A673 (cell line): ENCODE data around the gene SLC6A9. TPM values are rescaled to one million over a fixed set of nuclear protein-coding genes. Genes with fewer than 3 reads are reported as not detected.

Experiments
- BruUV-seq: library from RNA; stranded (reverse); fragments of 400-500 nt; replicated peaks from 2 replicates; lab custom pipeline; 2021; lab: Mats Ljungman, UMichigan
- CTCF ChIA-PET: fragments of 300-600 bp; sonication (Branson Sonifier 250); formaldehyde crosslinking; loops from one replicate; lab custom pipeline; 2022; ENCODE audit warnings: antibody characterized with exemption; lab: Charles Lee
- POLR2A ChIA-PET: fragments of 300-600 bp; sonication (Branson Sonifier 250); formaldehyde crosslinking; loops from one replicate; lab custom pipeline; 2022; ENCODE audit warnings: antibody characterized with exemption; ENCODE audit not compliant: low non-redundant PET; lab: Charles Lee
- DNase-seq: peaks from one replicate; pipeline ENCODE4 v3.0.0-alpha.2; 2015; ENCODE audit warnings: low spot score
- H3K27ac ChIP-seq: fragments of 200-600 bp; sonication (generic); 2 replicates; pipeline ENCODE4 v1.5.1; 2016; ENCODE audit warnings: mixed run types, low read depth, mild to moderate bottlenecking, mixed read lengths, antibody characterized with exemption, low read length; ENCODE audit not compliant: poor library complexity, severe bottlenecking
- H3K27me3 ChIP-seq: fragments of 200-600 bp; sonication (generic); replicated peaks from 2 replicates; pipeline ENCODE4 v1.6.1; 2017; ENCODE audit warnings: mixed run types, low read depth, mild to moderate bottlenecking, mixed read lengths, antibody characterized with exemption, low read length; ENCODE audit not compliant: insufficient read depth, poor library complexity
- H3K36me3 ChIP-seq: fragments of 200-600 bp; sonication (generic); 2 replicates; pipeline ENCODE4 v1.6.1; 2016; ENCODE audit warnings: mixed run types, mild to moderate bottlenecking, mixed read lengths, antibody characterized with exemption, low read length; ENCODE audit not compliant: insufficient read depth, poor library complexity, severe bottlenecking
- H3K4me1 ChIP-seq: fragments of 200-600 bp; sonication (generic); 2 replicates; pipeline ENCODE4 v1.6.1; 2017; ENCODE audit warnings: mixed run types, mild to moderate bottlenecking, mixed read lengths, antibody characterized with exemption, low read length; ENCODE audit not compliant: insufficient read depth, poor library complexity, severe bottlenecking
- H3K4me3 ChIP-seq: fragments of 200-600 bp; sonication (generic); 2 replicates; pipeline ENCODE4 v1.5.1; 2016; ENCODE audit warnings: low read depth, mixed run types, mild to moderate bottlenecking, mixed read lengths, low read length; ENCODE audit not compliant: poor library complexity, severe bottlenecking
- H3K9me3 ChIP-seq: fragments of 200-600 bp; sonication (generic); 2 replicates; pipeline ENCODE4 v1.6.1; 2016; ENCODE audit warnings: mixed run types, low read depth, mild to moderate bottlenecking, mixed read lengths, antibody characterized with exemption, low read length; ENCODE audit not compliant: poor library complexity, severe bottlenecking
- EZH2 ChIP-seq: fragments of 200-600 bp; sonication (generic); IDR thresholded peaks from 2 replicates; pipeline ENCODE4 v1.6.1; 2017; ENCODE audit warnings: borderline replicate concordance, low read depth, mild to moderate bottlenecking, mixed read lengths, antibody characterized with exemption, low read length; ENCODE audit not compliant: poor library complexity, severe bottlenecking
- intact Hi-C: fragments of 100-400 bp; cut with micrococcal nuclease; formaldehyde crosslinking; loops from one replicate; pipeline ENCODE4 v1.10.0; 2022; ENCODE audit not compliant: unreplicated experiment
- total RNA-seq: library from RNA; stranded (reverse); gene quantifications from 2 replicates; pipeline ENCODE4 v1.2.3, GENCODE V29; 2021
- TF ChIP-seq, protein P1 (sequence below): fragments of 300-800, 200-600 bp; sonication (generic); conservative IDR thresholded peaks from 2 replicates; pipeline ENCODE4 v1.5.1; 2017; ENCODE audit warnings: low read depth, mild to moderate bottlenecking, antibody characterized with exemption, low read length, moderate library complexity, mixed read lengths

Gene SLC6A9
- total RNA-seq, 1 experiment from 2014 or later, result 31.4 TPM

DNA sequence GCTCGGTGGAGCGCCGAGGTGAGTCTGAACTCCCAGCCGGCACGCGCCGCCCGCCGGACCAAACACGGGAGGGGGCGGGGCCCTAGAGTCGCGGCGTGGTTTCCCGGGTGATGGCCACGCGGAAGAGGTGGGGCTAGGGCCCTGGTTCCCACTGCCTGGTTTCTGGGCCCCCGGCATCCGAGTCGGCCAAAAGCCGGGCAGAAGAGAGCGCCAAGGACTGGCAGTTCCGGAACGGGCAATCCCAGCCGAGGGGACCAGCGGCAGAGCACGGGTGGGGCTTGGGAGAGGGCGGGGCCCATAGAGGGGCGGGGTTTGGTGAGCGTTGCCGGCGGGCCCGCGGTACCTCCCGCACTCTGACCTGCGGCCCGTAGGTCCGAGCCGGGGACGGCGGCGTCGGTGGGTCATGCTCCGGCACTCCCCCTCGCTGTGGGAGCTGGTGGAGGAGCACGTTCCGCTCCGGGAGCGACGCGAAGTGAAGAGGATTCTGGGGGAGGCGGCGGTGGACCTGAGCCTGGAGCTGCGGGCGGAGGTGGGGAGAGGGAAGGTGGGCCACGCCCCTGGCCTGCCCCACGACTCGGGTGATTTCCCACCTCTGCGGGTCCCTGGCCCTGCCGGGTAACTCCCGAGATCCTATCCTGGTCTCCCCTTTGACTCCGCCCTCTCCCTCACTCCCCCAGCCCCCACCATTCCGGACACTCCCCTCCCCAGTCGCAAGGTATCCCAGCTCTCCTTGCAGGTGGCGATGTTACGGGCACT lies 39.6 kb downstream of the SLC6A9 start, which contains the start of gene CCDC24:
Gene CCDC24 (plus strand): TSS at position 124 of the 756 bp plus-strand sequence. CDS start 280 bp downstream, at position 404.
- TF ChIP-seq, protein P1, sequence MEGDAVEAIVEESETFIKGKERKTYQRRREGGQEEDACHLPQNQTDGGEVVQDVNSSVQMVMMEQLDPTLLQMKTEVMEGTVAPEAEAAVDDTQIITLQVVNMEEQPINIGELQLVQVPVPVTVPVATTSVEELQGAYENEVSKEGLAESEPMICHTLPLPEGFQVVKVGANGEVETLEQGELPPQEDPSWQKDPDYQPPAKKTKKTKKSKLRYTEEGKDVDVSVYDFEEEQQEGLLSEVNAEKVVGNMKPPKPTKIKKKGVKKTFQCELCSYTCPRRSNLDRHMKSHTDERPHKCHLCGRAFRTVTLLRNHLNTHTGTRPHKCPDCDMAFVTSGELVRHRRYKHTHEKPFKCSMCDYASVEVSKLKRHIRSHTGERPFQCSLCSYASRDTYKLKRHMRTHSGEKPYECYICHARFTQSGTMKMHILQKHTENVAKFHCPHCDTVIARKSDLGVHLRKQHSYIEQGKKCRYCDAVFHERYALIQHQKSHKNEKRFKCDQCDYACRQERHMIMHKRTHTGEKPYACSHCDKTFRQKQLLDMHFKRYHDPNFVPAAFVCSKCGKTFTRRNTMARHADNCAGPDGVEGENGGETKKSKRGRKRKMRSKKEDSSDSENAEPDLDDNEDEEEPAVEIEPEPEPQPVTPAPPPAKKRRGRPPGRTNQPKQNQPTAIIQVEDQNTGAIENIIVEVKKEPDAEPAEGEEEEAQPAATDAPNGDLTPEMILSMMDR, result no peak
- no peak for TF ChIP-seq EZH2
- Histone ChIP-seq H3K27ac (peak within 1 kb of the TSS; percentile 65), H3K36me3 (peaks cover 1% of the 10 kb centered on the region), H3K27me3 (no peaks in the 10 kb centered on the region), H3K4me1 (peaks cover 19% of the 10 kb centered on the region), H3K9me3 (no peaks in the 10 kb centered on the region), H3K4me3 (peak within 1 kb of the TSS; percentile 72)
- POLR2A ChIA-PET, result interaction anchor here (0.6 to 0.7 kb wide), 2 partner anchors 607 to 701 kb away, joined by 3 to 5 read pairs; no protein-coding TSS in a partner anchor
- CTCF ChIA-PET, result interaction anchor here (0.6 kb wide), 1 partner anchor 39 kb away, joined by 4 read pairs; the partner anchor contains the start of gene SLC6A9
- intact Hi-C loops, result no loop called here
- peak; percentile 91 for DNase-seq
- no TSS peak for BruUV-seq

DNA sequence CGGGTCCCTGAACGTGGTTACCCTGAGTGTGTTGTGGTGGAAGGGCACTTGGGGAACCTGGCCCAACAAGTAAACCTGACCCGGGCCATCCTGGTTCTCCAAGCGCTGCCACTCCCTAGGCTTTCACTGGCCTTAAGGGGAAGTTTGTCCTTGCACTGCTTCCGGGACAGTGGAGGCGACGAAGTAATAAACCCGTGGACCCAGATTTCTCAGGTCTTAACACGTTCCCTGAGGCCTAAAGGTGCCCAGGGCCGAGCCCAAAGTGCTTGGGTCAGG lies 40.1 kb downstream of the SLC6A9 start:
- Histone ChIP-seq H3K27ac (peak overlapping the region; percentile 65), H3K9me3 (no peaks in the 10 kb centered on the region), H3K4me3 (peak overlapping the region; percentile 72), H3K4me1 (peaks cover 19% of the 10 kb centered on the region), H3K36me3 (peaks cover 6% of the 10 kb centered on the region), H3K27me3 (no peaks in the 10 kb centered on the region)
- CTCF ChIA-PET, result interaction anchor here (0.6 kb wide), 1 partner anchor 40 kb away, joined by 4 read pairs; the partner anchor contains the start of gene SLC6A9
- no peak for TF ChIP-seq EZH2
- TF ChIP-seq, protein P1, result no peak
- intact Hi-C loops, result no loop called here
- DNase-seq, result no peak
- POLR2A ChIA-PET, result interaction anchor here (0.6 kb wide), 1 partner anchor 606 kb away, joined by 5 read pairs; no protein-coding TSS in a partner anchor
- BruUV-seq, result no TSS peak

DNA sequence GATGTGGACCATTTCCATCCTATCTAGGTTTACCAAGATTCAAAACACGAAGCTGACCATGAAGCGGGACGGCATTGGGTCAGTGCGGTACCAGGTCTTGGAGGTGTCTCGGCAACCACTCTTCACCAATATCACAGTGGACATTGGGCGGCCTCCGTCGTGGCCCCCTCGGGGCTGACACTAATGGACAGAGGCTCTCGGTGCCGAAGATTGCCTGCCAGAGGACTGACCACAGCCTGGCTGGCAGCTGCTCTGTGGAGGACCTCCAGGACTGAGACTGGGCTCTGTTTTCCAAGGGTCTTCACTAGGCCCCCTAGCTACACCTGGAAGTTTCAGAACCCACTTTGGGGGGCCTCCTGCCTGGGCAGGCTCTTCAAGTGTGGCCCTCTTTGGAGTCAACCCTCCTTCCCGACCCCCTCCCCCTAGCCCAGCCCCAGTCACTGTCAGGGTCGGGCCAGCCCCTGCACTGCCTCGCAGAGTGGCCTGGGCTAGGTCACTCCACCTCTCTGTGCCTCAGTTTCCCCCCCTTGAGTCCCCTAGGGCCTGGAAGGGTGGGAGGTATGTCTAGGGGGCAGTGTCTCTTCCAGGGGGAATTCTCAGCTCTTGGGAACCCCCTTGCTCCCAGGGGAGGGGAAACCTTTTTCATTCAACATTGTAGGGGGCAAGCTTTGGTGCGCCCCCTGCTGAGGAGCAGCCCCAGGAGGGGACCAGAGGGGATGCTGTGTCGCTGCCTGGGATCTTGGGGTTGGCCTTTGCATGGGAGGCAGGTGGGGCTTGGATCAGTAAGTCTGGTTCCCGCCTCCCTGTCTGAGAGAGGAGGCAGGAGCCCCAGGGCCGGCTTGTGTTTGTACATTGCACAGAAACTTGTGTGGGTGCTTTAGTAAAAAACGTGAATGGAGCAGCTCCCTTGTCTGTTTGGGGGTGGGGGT lies 40.7 kb downstream of the SLC6A9 start:
- peak overlapping the region; percentile 72 for H3K4me3 ChIP-seq
- H3K9me3 ChIP-seq, result no peaks in the 10 kb centered on the region
- peaks cover 19% of the 10 kb centered on the region for H3K4me1 ChIP-seq
- H3K36me3 ChIP-seq, result peaks cover 12% of the 10 kb centered on the region
- POLR2A ChIA-PET, result interaction anchor here (0.6 kb wide), 1 partner anchor 606 kb away, joined by 5 read pairs; no protein-coding TSS in a partner anchor
- no TSS peak for BruUV-seq
- intact Hi-C loops, result no loop called here
- CTCF ChIA-PET, result interaction anchor here (0.6 kb wide), 1 partner anchor 40 kb away, joined by 4 read pairs; the partner anchor contains the start of gene SLC6A9
- no peaks in the 10 kb centered on the region for H3K27me3 ChIP-seq
- peak; percentile 38 for DNase-seq
- TF ChIP-seq, protein P1, result 0 out of 2 replicates have a peak, but pooled peaks have one; percentile 11
- TF ChIP-seq EZH2, result no peak
- peak overlapping the region; percentile 65 for H3K27ac ChIP-seq
